ENCODE results near the gene FABP6.

Gene FABP6

GRCh38 chr5:160263326-160263855, 34.1 kb downstream of the FABP6 start:
- no peak for DNase-seq

GRCh38 chr5:160266044-160266443, 36.7 kb downstream of the FABP6 start:
- DNase-seq, result no peak

GRCh38 chr5:160266752-160267345, 37.5 kb downstream of the FABP6 start:
- DNase-seq, result no peak

GRCh38 chr5:160268121-160268520, 38.8 kb downstream of the FABP6 start:
- no peak for DNase-seq

- DNase-seq, result no peak
These were observed 39.7 kb downstream of the FABP6 start for GRCh38 chr5:160269017-160269416.

GRCh38 chr5:160270704-160271103, 41.4 kb downstream of the FABP6 start:
- no peak for DNase-seq

GRCh38 chr5:160271396-160271795, 42.1 kb downstream of the FABP6 start:
- DNase-seq, result peak; percentile 10

- DNase-seq, result no peak
These were observed 42.5 kb downstream of the FABP6 start for GRCh38 chr5:160271836-160272235.

GRCh38 chr5:160272264-160272663, 43.0 kb downstream of the FABP6 start:
- DNase-seq, result no peak

GRCh38 chr5:160272889-160273288, 43.6 kb downstream of the FABP6 start:
- DNase-seq, result no peak

GRCh38 chr5:160274483-160274931, 45.2 kb downstream of the FABP6 start:
- no peak for DNase-seq

- DNase-seq, result peak; percentile 70
These were observed 49.0 kb downstream of the FABP6 start for GRCh38 chr5:160278343-160278742.

GRCh38 chr5:160280384-160281095, 51.2 kb downstream of the FABP6 start:
- no peak for DNase-seq

GRCh38 chr5:160281275-160281674, 52.0 kb downstream of the FABP6 start:
- DNase-seq, result no peak

- DNase-seq, result no peak
These were observed 55.1 kb downstream of the FABP6 start for GRCh38 chr5:160284291-160284873.

GRCh38 chr5:160285316-160285715, 56.0 kb downstream of the FABP6 start:
- no peak for DNase-seq

- no peak for DNase-seq
These were observed 57.6 kb downstream of the FABP6 start for GRCh38 chr5:160286947-160287346.

GRCh38 chr5:160287378-160288051, 58.2 kb downstream of the FABP6 start:
- peak; percentile 79 for DNase-seq

Measured in NCI-H2171 treated with DMSO at 0.1 percent for 48 hours (cell line).